Measurements from ENCODE around the gene YDJC.
A peak's percentile ranks its signal among the peaks of the same experiment; 100 is the strongest.
"Not testable (repeated sequence)": the region's sequence is repeated elsewhere in the genome, so short reads cannot be mapped to it uniquely, and the experiment has no call there.

YDJC gene

GRCh38 chr22:21629255-21630149 is at the start of gene YDJC:
TSS of gene YDJC (minus strand) at chr22:21630022. CDS start at chr22:21630014, 8 bp downstream.
- peak; percentile 83 for DNase-seq (ENCODE audit: low spot score)

GRCh38 chr22:21679383-21679782 is 49.6 kb upstream of the YDJC start:
- no peak for DNase-seq (ENCODE audit: low spot score)

- not testable (repeated sequence) for DNase-seq (ENCODE audit: low spot score)
Measured at GRCh38 chr22:21678842-21679241, 49.0 kb upstream of the YDJC start.

GRCh38 chr22:21677606-21678443 is 48.0 kb upstream of the YDJC start:
- no peak for DNase-seq (ENCODE audit: low spot score)

- DNase-seq (ENCODE audit: low spot score) = no peak
Measured at GRCh38 chr22:21674638-21675245, 44.9 kb upstream of the YDJC start.

- no peak for DNase-seq (ENCODE audit: low spot score)
Measured at GRCh38 chr22:21673534-21674321, 43.9 kb upstream of the YDJC start.

DNA sequence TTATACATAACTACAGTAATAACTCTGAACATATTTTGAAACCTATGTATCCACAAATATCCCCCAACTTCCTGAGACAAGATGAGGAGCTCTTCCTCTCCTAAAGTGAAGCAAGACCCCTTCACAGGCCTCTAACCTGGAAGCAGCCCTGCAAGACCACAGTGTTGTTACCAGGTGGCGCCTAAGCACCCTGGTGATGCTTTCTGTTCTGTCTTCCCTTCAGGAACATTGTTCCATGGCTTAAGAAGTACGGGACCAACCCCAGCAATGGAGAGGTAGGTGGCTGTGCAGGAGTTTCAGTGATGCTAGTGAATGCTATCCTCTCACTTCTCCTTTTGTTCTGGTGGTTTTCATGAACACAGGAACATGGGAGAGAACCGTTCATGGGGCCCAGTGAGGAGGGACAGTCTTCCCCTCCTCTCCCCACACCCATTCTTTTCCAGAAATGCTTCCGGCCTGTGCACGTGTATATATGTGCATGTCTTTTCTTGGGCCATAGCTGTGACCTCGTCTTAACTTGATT is 42.3 kb upstream of the YDJC start:
- DNase-seq (ENCODE audit: low spot score) = no peak

GRCh38 chr22:21669026-21669425 is 39.2 kb upstream of the YDJC start:
- no peak for DNase-seq (ENCODE audit: low spot score)

- no peak for DNase-seq (ENCODE audit: low spot score)
Measured at GRCh38 chr22:21666786-21667185, 37.0 kb upstream of the YDJC start.

DNA sequence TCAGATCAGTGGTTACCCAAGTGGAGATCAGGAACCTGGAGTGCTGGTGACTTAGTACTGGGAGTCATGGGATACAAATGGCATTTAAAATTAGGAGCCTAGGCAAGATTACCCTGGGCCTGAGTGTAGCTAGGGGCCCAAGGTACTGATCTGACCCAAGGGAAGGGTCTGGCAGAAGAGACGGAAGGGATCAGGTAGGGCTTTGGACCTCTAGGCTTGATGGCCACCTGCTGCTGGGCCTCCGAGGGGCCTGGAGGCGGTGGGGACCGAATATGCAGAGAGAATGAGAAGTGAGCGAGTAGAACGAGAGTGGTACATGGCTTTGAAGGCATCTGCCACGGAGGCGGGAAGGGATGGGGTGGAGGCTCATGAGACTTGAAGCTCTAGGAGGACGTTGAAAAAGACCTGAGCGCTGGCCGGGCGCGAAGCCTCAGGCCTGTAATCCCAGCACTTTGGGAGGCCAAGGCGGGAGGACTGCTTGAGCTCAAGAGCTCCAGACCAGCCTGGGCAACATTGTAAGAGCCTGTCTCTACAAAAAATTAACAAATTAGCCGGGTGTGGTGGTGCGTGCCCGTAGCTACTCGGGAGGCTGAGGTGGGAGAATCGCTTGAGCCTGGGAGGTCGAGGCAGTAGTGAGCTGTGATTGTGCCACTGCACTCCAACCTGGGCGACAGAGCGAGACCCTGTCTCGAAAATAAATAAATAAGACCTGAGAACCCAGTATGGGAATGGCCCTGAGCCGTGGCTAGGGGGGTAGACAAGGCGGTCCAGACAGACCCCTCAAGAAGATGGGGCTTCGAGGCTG is 35.4 kb upstream of the YDJC start:
- DNase-seq (ENCODE audit: low spot score) = no peak

GRCh38 chr22:21663738-21664137 is 33.9 kb upstream of the YDJC start:
- DNase-seq (ENCODE audit: low spot score) = no peak

- no peak for DNase-seq (ENCODE audit: low spot score)
Measured at GRCh38 chr22:21661991-21662390, 32.2 kb upstream of the YDJC start.

DNA sequence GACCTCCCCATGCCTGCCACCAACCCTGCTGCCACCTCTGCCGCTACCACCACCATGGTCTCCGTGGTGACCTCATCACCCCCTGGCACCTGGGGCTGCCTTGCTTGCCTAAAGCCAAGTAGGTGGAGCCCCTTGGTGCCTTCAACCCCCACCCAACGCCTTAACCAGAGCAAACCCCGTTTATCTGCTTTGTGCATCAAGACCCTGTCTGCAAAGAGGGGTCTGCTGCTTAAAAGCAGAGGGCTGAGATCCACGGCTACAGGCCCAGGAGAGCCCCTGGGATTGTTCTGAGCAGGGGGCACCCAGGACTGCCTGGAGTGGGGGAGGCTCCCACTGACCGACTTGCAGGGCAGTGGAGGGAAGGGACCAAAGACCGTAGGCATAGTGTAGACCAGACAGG is 31.1 kb upstream of the YDJC start:
- no peak for DNase-seq (ENCODE audit: low spot score)

- no peak for DNase-seq (ENCODE audit: low spot score)
Measured at GRCh38 chr22:21659864-21660525, 30.2 kb upstream of the YDJC start.

GRCh38 chr22:21657360-21658032 is 27.7 kb upstream of the YDJC start:
- no peak for DNase-seq (ENCODE audit: low spot score)

GRCh38 chr22:21657020-21657359 is 27.2 kb upstream of the YDJC start:
- DNase-seq (ENCODE audit: low spot score) = no peak

GRCh38 chr22:21652547-21653545 is 23.0 kb upstream of the YDJC start:
- no peak for DNase-seq (ENCODE audit: low spot score)

GRCh38 chr22:21652010-21652546 is 22.3 kb upstream of the YDJC start:
- DNase-seq (ENCODE audit: low spot score) = peak; percentile 68
